HepG2 (cell line): Measurements from ENCODE around the gene EFNA2. TPM values are rescaled to one million over a fixed set of nuclear protein-coding genes. Genes with fewer than 3 reads are reported as not detected.

Experiments used
- ELF4 ChIP-seq: sonication (generic); formaldehyde crosslinking; IDR thresholded peaks from 2 replicates; pipeline ENCODE4 v1.5.0; 2020; ENCODE audit warnings: missing genetic modification reagents, mild to moderate bottlenecking, moderate library complexity, borderline replicate concordance
- ETS1 ChIP-seq: sonication (generic); formaldehyde crosslinking; IDR thresholded peaks from 2 replicates; pipeline ENCODE4 v1.4.0; 2020; ENCODE audit warnings: missing genetic modification reagents
- HIVEP1 ChIP-seq: sonication (generic); formaldehyde crosslinking; IDR thresholded peaks from 2 replicates; pipeline ENCODE4 v1.4.0; 2020; ENCODE audit warnings: mild to moderate bottlenecking, missing genetic modification reagents
- KDM2A ChIP-seq: sonication (generic); formaldehyde crosslinking; IDR thresholded peaks from 2 replicates; pipeline ENCODE4 v1.4.0; 2020; ENCODE audit warnings: low read depth, missing genetic modification reagents, borderline replicate concordance
- KDM6A ChIP-seq: IDR thresholded peaks from 2 replicates; pipeline ENCODE4 v1.6.1; 2016; ENCODE audit warnings: low read depth
- MEF2D ChIP-seq: sonication (generic); formaldehyde crosslinking; IDR thresholded peaks from 2 replicates; pipeline ENCODE4 v1.5.1; 2020; ENCODE audit warnings: mild to moderate bottlenecking, missing genetic modification reagents
- PCBP1 ChIP-seq: fragments of 200-400 bp; formaldehyde crosslinking; IDR thresholded peaks from 2 replicates; pipeline ENCODE4 v1.6.1; 2017; ENCODE audit warnings: mild to moderate bottlenecking, low read depth, low read length, borderline replicate concordance
- SALL1 ChIP-seq: sonication (generic); formaldehyde crosslinking; IDR thresholded peaks from 2 replicates; pipeline ENCODE4 v1.8.0; 2022; ENCODE audit warnings: mild to moderate bottlenecking, missing genetic modification reagents
- THAP8 ChIP-seq: sonication (generic); formaldehyde crosslinking; IDR thresholded peaks from 2 replicates; pipeline ENCODE4 v1.5.1; 2020; ENCODE audit warnings: missing genetic modification reagents, mild to moderate bottlenecking, borderline replicate concordance
- ZBTB3 ChIP-seq: sonication (generic); formaldehyde crosslinking; IDR thresholded peaks from 2 replicates; pipeline ENCODE4 v1.4.0; 2020; ENCODE audit warnings: low read depth, mild to moderate bottlenecking, moderate library complexity, missing genetic modification reagents, borderline replicate concordance
- ZNF350 ChIP-seq: sonication (generic); formaldehyde crosslinking; IDR thresholded peaks from 2 replicates; pipeline ENCODE4 v1.4.0; 2020; ENCODE audit warnings: mild to moderate bottlenecking, low read depth, missing genetic modification reagents, borderline replicate concordance
- ZNF414 ChIP-seq: sonication (generic); formaldehyde crosslinking; IDR thresholded peaks from 2 replicates; pipeline ENCODE4 v1.5.0; 2020; ENCODE audit warnings: missing genetic modification reagents
- ZNF430 ChIP-seq: sonication (generic); formaldehyde crosslinking; IDR thresholded peaks from 2 replicates; pipeline ENCODE4 v1.9.0; 2021; ENCODE audit warnings: mild to moderate bottlenecking, missing genetic modification reagents
- ZNF496 ChIP-seq: sonication (generic); formaldehyde crosslinking; IDR thresholded peaks from 2 replicates; pipeline ENCODE4 v1.8.1; 2023; ENCODE audit warnings: mild to moderate bottlenecking, moderate library complexity, missing genetic modification reagents; ENCODE audit not compliant: insufficient replicate concordance
- ZNF761 ChIP-seq: sonication (generic); formaldehyde crosslinking; conservative IDR thresholded peaks from 2 replicates; pipeline ENCODE4 v1.4.0; 2020; ENCODE audit warnings: mild to moderate bottlenecking, missing genetic modification reagents
- ZNF883 ChIP-seq: sonication (generic); formaldehyde crosslinking; IDR thresholded peaks from 2 replicates; pipeline ENCODE4 v1.5.1; 2020; ENCODE audit warnings: mild to moderate bottlenecking, missing genetic modification reagents; ENCODE audit errors: not compliant biosample characterization
- polyA plus RNA-seq, 8 experiments: library from polyadenylated mRNA; depleted of rRNA in 3 of 8; stranded (reverse) in 7 of 8; unstranded in 1 of 8; fragments of >200 nt; fragmentation: Illumina TruSeq in 4 of 8; extraction: Trizol in 4 of 8; gene quantifications; 2 replicates each; pipeline versions ENCODE4 v1.2.1 to v1.2.3, GENCODE V29; 2011 to 2016; ENCODE audit warnings: low read depth in 4 of 8, missing spikeins in 1 of 8, mixed read lengths in 1 of 8; ENCODE audit not compliant: insufficient read depth in 1 of 8
- total RNA-seq, 5 experiments: library from RNA; depleted of rRNA; stranded (reverse); fragments of >200 nt; fragmentation: Illumina TruSeq; extraction: Trizol; gene quantifications; 2 replicates each; pipeline ENCODE4 v1.2.3, GENCODE V29; 2016; ENCODE audit warnings: low read depth in 1 of 5
- TF ChIP-seq, protein P1 (sequence below): sonication (generic); formaldehyde crosslinking; IDR thresholded peaks from 2 replicates; pipeline ENCODE4 v1.4.0; 2020; ENCODE audit warnings: mild to moderate bottlenecking, missing genetic modification reagents
- TF ChIP-seq, protein P2 (sequence below): sonication (generic); formaldehyde crosslinking; IDR thresholded peaks from 2 replicates; pipeline ENCODE4 v1.4.0; 2020; ENCODE audit warnings: mild to moderate bottlenecking, missing genetic modification reagents
- TF ChIP-seq, protein P3 (sequence below): sonication (generic); formaldehyde crosslinking; IDR thresholded peaks from 2 replicates; pipeline ENCODE4 v1.4.0; 2020; ENCODE audit warnings: mild to moderate bottlenecking, missing genetic modification reagents

The EFNA2 gene
- total and polyA plus RNA-seq, 2 of the 13 experiments (the other 11 are each of a cell fraction or from before 2014, with no cell fraction given), result 6.0 to 9.9 TPM

DNA sequence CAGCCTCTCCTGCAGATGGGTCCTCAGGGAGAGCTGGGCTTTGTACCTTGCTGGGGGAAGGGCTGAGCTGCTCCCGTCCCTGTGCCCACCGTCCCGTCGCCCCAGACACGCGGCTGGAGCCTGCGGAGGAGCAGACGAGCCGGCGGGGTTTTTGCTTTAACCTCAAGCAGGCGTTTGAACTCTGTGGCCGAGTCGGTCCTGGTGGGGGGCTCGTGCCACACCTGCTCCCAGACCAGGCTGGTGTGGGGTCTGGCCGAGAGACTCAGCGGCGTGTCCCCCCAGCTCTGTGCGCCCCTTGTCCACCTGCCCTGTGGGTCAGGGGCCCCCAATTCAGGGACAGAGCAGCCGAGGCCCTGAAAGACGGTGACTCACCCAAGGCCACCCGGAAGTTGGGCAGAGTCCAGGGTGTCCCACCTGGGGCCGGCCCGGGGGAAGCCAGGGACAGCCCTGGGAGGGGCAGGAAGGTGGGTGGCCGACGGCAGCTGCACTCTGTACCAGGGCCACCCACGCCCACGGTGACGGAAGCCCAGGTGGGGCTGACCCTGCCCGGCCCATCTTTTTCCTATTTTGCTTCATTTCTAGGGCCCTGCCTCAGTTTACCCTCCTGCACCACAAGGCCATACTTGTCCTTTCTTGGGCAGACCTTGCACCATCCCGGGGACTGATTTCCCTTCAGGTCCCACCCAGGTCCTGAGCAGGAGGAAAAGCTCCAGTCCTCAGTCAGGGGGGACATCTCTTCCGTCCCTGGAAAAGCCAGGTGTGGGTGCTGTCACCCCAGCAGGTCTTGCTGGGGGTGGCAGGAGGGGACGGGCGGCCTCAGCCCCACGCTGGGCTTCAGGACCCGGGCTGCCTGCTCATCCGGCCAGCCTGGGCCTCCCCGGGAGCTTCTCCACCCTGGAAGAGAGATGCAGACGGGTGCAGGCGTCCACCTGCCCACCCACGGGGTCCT lies 5.3 kb downstream of the EFNA2 start (continued):
- TF ChIP-seq, protein P1, sequence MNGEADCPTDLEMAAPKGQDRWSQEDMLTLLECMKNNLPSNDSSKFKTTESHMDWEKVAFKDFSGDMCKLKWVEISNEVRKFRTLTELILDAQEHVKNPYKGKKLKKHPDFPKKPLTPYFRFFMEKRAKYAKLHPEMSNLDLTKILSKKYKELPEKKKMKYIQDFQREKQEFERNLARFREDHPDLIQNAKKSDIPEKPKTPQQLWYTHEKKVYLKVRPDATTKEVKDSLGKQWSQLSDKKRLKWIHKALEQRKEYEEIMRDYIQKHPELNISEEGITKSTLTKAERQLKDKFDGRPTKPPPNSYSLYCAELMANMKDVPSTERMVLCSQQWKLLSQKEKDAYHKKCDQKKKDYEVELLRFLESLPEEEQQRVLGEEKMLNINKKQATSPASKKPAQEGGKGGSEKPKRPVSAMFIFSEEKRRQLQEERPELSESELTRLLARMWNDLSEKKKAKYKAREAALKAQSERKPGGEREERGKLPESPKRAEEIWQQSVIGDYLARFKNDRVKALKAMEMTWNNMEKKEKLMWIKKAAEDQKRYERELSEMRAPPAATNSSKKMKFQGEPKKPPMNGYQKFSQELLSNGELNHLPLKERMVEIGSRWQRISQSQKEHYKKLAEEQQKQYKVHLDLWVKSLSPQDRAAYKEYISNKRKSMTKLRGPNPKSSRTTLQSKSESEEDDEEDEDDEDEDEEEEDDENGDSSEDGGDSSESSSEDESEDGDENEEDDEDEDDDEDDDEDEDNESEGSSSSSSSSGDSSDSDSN (CRISPR knock-in tag), result peak; percentile 91
- TF ChIP-seq ZBTB3 (CRISPR knock-in tag) (peak; percentile 68; the same call in 1 of the 2 replicates), ZNF414 (CRISPR knock-in tag) (no peak; the same call in none of the 2 replicates), THAP8 (no peak), ZNF350 (CRISPR knock-in tag) (peak; percentile 60; the same call in 1 of the 2 replicates), ELF4 (CRISPR knock-in tag) (peak; percentile 72; the same call in 1 of the 2 replicates), ZNF761 (CRISPR knock-in tag) (peak; percentile 88), KDM6A (CRISPR knock-in tag) (peak; percentile 91), ETS1 (no peak), HIVEP1 (CRISPR knock-in tag) (peak; percentile 100), KDM2A (CRISPR knock-in tag) (peak; percentile 72), SALL1 (CRISPR knock-in tag) (peak; percentile 86), ZNF430 (peak; percentile 37; the same call in 1 of the 2 replicates), MEF2D (peak; percentile 71; the same call in 1 of the 2 replicates), ZNF883 (CRISPR knock-in tag) (peak; percentile 60), PCBP1 (peak; percentile 58; the same call in 1 of the 2 replicates), ZNF496 (CRISPR knock-in tag) (no peak)
- TF ChIP-seq, protein P2, sequence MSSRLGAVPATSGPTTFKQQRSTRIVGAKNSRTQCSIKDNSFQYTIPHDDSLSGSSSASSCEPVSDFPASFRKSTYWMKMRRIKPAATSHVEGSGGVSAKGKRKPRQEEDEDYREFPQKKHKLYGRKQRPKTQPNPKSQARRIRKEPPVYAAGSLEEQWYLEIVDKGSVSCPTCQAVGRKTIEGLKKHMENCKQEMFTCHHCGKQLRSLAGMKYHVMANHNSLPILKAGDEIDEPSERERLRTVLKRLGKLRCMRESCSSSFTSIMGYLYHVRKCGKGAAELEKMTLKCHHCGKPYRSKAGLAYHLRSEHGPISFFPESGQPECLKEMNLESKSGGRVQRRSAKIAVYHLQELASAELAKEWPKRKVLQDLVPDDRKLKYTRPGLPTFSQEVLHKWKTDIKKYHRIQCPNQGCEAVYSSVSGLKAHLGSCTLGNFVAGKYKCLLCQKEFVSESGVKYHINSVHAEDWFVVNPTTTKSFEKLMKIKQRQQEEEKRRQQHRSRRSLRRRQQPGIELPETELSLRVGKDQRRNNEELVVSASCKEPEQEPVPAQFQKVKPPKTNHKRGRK (CRISPR knock-in tag), result no peak
- TF ChIP-seq, protein P3, sequence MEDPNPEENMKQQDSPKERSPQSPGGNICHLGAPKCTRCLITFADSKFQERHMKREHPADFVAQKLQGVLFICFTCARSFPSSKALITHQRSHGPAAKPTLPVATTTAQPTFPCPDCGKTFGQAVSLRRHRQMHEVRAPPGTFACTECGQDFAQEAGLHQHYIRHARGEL (CRISPR knock-in tag), result no peak
